GM12872 (cell line): Measurements from ENCODE around the gene SATB1.

Source experiments
- TF ChIP-seq, protein P1 (sequence below): IDR thresholded peaks from 3 replicates; pipeline ENCODE4 v1.5.1; 2011; ENCODE audit warnings: low read depth, mild to moderate bottlenecking, low read length, moderate library complexity; ENCODE audit not compliant: insufficient read depth

Gene SATB1

DNA sequence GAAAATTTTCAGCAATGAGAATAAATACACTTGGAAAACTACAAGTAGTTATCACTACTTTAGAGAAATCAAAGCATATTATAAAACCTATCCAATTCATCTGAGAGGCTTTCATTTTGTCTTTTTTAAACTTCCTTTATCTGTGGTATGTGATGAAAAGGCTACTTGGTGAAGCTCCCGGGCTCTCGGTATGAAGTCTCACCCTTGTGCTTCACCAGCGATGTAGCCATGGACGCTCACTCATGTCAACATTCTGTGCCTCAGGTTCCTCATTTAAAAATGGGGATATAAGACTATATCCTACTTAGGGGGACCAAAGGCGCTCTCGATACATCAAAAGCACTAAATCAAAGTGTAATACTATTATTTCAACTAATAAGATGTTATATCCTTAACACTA lies 14.9 kb downstream of the SATB1 start:
- TF ChIP-seq, protein P1, sequence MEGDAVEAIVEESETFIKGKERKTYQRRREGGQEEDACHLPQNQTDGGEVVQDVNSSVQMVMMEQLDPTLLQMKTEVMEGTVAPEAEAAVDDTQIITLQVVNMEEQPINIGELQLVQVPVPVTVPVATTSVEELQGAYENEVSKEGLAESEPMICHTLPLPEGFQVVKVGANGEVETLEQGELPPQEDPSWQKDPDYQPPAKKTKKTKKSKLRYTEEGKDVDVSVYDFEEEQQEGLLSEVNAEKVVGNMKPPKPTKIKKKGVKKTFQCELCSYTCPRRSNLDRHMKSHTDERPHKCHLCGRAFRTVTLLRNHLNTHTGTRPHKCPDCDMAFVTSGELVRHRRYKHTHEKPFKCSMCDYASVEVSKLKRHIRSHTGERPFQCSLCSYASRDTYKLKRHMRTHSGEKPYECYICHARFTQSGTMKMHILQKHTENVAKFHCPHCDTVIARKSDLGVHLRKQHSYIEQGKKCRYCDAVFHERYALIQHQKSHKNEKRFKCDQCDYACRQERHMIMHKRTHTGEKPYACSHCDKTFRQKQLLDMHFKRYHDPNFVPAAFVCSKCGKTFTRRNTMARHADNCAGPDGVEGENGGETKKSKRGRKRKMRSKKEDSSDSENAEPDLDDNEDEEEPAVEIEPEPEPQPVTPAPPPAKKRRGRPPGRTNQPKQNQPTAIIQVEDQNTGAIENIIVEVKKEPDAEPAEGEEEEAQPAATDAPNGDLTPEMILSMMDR = no peak

DNA sequence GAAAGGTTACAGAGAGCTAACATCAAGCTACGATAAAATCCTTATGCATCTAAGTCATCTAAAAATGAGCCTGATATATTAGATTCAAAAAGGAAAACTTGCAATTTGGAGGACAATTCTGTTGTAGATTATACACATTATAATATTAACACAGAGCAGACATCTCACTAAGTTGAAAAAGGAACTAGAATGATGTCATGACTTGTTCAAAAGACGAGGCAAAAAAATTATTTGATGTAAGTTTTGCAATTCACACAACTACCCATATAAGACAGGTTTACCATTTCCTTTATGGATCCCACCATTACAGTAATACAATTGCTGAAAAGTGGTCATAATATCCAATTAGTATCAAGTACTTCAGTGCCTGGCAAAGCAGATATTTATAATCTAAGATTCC lies 15.9 kb downstream of the SATB1 start:
- TF ChIP-seq, protein P1 = no peak

DNA sequence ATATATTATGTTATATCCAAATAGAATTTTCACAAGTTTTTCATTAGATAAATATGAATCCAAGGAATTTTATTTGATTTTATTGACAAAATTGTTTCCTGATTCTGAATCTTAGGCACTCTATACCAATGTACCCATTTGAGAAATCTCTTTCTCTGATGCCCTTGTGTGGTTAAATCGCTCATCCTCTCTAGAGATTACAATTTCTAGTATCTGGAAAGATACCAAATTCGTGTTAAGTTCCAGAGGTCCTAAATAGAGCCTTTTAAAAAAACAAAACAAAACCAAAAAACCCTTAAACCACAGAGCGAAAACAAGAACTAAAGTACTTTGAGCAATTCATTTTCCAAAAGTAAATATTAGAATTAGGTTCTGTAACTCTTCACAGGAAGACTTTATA lies 20.0 kb downstream of the SATB1 start:
- TF ChIP-seq, protein P1 = no peak

DNA sequence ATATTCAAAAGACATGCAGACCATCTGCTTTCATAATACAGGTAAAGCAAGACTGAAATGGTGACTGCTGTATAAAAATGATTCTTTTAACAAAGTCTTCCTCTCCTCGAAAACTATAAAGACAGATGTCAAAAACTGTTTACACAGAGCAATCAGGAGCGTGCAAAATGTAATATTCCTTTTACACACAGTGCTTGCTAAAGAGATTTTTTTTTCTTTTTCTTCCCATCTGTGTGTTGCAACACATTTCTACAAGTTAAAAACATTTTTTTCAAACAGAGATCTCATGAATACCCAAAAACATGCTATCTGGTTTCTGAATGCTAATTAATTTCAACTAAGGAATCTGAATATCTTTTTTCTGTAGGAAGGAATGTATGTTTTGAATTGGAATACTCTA lies 22.1 kb downstream of the SATB1 start:
- TF ChIP-seq, protein P1 = no peak

DNA sequence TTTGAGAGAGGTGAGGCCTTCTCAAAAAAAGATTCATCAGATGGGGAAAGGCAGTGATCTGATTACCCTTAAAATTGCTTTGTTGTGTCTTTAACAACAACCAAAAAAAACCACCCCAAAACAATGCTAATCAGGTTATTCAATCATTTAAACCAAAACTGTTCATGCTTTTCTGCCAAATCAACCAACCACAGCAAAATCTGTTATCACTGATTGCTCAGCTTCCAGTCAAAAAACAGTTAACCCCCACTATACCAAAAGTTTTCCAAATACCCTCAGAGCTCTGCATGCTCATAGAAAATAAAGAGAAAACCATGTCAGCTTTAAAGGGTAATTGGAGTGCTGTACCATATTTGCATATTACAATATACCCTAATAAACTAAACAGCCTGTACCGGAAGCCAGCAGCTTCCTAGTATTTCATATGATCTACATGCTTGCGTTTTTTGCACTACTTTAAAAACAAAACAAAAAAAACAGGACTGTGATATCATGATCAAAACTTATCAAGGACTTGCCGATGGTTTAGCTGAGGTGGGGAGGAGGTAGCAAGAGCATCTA lies 22.8 kb downstream of the SATB1 start:
- TF ChIP-seq, protein P1 = no peak

DNA sequence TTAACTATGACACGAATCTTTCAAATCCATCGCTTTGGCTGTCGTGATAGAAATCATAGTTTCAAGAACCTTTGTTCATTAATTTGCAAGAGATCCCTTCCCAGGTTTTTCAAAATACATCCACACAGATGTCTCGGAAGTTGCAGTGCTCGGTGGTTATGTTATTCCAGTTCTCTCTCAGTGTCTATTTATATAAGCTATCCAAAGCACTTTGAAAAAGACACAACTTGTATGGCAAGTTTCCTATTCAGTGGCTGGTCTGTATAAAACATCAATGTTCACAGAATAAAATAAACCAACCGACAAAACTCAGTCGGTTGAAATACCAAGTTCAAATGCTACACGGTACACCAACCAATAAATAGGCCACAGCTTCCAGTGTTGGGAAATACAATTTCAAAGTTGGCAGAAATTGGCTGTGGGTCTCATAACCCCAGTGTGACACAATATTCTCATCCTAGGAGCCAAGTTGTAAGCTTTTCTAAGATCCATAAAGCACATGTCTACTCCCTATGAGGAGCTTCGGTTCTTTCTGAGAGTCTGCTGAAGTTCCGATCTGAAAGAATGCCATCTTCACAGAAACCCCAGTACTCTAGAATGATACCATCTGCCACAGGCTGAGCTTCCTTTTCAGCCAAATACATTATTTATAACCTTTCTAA lies 23.7 kb downstream of the SATB1 start:
- TF ChIP-seq, protein P1 = no peak

DNA sequence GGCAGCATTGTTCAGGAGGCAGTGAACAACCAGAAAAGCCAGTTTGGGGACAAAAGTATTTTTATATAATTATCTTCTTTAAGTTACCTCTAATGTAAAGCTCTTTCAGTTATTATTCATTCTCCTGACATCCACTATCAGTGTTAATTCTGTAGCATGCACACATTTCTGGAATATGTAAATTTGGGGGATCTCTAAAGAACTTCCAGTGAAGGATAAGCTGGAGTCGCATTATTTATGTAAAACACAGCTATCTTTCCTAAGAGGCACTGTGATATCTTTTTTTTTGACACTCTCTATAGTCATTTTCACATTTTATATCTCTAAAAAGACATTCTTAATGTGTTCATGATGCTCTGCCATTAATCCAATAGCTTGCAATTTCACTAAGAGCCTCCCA lies 26.7 kb downstream of the SATB1 start:
- TF ChIP-seq, protein P1 = no peak
